T47D (cell line): ENCODE results near the gene MEIS1.

Experiments
- DNase-seq, 2 experiments: peaks; one replicate each; pipeline versions ENCODE4 v3.0.0 to v3.0.0-alpha.2; 2011 to 2012; ENCODE audit warnings: low read depth in 1 of 2, low spot score in 1 of 2
- JUND ChIP-seq: IDR thresholded peaks from 2 replicates; pipeline ENCODE4 v1.6.1; 2012; ENCODE audit warnings: low read depth
- in situ Hi-C: cut with HindIII; loops from 2 replicates; pipeline ENCODE4 v1.10.0; 2016; ENCODE audit warnings: low sequenced_read_pairs, low pct_unique_long_range_greater_than_20kb

MEIS1 gene

DNA sequence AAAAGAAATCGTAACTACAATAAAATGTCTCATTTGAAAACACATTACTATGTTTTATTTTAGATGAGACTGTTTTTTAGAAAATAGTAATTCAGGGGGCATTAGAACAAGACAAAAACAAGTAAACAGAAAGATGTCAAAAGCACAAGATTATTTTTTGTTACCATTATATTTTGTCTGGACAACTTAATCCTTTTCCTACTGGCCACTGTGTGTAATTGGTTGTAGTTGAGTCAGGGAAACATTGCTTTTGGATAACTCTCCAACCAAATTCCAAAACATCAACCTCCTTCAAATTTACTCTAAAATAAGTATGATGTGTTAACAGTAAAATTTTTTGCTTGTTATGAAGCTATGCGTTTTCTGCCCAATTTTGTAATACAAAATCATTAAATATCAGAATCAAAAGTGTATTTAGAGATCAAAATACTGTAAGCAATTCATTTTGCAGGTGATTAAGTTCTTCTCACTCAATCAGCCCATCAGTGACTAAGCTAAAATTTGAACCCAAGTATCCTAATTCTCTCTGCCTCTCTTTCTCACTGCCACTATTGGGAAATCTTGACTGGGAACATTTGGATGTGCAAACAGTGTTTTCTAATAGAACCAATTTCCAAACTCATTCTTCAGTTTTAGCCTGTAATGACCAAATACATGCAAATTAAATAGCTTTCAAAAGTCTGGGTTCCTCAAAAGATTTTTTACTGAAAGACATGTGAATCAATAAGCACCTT lies 11.4 kb upstream of the MEIS1 start:
- DNase-seq, result no peak
- in situ Hi-C loops, result no loop called here
- TF ChIP-seq JUND, result no peak

DNA sequence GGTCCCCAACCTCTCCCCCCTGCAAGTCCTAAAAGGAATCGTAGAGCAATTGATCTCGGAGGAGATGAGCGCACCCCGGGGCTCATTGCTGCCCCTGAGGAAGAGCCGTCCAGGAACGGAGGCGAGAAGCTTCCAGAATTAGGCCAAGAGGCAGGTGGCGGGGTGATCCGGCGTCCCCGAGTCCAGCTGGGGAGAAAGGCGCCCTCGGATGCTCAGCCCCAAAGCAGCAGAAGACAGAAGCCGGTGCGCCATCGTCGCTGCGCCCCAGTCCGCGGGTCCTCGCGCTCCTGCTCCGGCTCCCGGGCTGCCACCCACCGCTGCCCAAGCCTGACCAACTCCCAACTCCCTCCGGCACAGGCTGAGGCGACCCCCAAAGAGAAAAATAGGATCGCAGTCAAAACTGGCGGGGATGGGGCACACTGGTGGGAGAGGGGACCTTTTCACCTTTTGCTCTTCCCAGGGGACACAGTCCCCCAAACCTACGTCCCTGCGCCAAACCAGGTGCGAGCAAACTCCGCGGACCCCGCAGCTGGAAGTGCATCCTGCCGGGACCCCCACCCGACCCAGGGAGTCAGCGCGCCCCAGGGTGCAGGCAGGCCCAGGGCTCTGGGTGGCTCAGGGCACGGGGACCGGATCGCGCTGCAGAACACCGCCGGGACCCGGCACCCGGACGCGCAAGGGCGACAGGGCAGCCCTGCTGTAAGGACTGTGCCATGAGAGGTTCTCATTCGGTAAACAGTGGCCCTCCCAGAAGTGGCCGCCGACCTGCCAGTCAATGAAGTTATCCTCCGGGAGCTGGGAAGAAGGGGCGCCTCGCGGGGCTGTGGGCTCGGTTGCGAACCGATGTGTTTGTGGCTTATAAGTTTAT lies 8.4 kb upstream of the MEIS1 start:
- in situ Hi-C loops, result no loop called here
- DNase-seq, result no peak
- TF ChIP-seq JUND, result no peak

DNA sequence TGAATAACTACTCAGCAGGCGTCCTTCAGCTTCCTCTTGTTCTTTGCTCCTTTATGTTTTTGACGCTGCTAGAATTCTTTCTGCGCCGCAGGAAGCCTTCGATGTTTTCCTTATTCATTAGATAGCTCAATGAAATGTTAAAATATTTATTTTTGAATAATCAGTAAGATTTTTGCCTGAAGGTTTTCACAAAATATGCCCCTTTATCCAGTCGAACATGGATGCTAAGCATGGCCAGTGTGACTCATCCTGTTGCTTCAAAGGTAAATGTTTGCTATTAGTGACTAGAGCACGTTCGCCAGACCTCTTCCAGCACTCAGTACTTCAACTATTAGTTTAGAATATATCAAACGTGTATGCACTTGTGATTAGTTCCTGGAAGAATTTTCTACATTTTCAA lies 7.6 kb upstream of the MEIS1 start:
- no peak for TF ChIP-seq JUND
- in situ Hi-C loops, result no loop called here
- peak in 1 of 2 experiments; percentile 3 for DNase-seq

DNA sequence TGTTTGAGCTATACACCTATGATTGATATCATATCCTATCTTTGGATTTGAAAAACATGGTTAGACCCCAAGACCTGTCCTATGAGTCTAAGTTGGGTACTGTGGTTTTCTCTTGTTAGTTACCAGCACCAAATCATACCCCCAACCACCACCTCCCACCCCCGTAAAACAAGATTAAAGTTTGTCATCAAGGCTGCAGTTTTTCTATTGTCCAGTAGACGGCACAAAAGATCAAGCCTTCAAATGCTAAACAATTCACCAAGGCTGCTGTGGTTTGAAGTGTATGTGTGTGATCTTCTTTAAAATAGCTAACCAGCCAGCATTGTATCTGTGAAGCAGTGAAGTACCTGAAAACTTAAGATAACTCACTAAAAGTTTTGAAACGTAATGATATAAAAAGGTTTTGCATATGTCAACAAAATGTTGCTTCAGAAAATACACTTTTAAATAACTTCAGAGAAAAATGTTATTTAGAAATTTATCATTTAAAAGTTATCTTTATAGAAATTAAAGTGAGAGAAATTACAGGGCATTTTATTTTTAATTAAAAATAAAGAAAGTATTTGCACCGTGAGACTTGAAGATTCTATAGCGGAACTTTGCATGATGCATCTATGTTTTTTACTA lies 5.8 kb upstream of the MEIS1 start:
- DNase-seq, result peak; percentile 36 to 67
- in situ Hi-C loops, result no loop called here
- TF ChIP-seq JUND, result no peak

DNA sequence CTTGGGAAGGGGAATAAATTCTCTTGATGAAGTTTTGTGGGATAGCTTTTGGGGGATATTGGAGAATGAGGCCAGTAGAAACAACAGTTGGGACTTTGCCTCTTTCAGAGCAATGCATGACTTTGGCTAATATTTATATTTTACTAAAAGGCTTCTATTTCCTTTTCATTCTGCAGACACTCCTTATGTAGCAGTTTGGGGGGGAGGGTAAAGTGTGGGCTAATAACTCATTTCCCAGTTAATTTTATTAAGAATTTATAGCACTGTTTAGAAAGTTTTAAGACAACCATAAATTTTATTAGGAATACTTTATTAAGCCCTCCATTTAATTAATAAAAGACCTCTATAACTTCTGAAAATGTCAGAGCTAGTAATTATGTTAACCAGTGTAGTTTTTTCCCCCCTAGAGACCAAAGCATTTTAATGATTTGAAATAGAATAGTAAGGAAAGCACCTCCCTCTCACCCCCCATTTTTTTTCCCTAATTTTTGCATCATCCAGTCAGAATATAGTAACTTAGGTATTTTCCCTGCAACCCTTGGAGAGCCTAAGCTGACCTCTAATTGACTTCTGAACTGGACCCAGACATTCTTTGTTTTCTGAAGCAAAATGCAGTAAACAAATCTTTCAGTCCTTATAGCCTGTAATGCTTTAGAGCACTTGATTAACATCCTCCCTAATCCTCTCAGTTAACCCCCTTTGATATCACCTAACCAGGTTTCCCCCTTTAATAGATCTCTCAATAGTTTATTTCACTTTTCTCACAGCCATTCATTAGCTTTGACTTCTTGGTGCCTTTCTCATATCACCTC lies 5.0 kb upstream of the MEIS1 start:
- in situ Hi-C loops, result no loop called here
- no peak for DNase-seq
- TF ChIP-seq JUND, result no peak

DNA sequence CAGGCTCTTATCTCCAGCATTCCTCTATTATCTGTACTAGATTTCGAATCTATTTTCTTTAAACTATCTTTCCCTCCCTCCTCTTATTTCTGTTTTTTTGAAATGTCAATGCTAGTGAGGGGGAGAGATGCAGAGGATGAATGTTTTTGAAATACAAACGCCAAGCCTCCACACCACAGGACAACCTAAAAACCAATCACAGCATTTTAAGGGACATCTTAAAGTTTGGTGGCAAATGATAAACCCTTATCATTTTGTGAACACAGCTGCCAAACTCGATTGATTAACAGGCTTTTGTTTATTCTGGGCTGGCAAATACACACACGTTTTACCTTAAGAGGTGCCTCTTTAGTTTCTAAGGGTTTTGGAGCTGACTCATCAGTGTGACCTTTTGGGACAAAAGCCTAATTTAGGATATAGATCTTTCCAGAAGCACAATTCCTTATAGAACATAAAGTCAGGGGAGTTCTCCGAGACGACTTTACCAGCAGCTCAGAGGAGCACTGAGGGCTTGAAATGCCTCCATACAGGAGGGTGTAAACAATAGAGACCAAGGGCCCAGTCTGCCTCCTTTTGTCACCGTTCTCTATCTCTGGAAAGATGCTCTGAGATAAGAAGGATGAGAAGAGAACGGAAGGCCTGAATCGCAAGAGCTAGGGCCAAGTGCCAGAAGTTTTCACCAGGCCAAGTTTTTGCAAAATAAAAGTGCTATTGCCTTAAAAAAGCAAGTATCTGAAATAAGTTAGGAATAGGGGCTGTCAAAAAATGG lies 4.2 kb upstream of the MEIS1 start:
- in situ Hi-C loops, result no loop called here
- TF ChIP-seq JUND, result no peak
- no peak for DNase-seq

DNA sequence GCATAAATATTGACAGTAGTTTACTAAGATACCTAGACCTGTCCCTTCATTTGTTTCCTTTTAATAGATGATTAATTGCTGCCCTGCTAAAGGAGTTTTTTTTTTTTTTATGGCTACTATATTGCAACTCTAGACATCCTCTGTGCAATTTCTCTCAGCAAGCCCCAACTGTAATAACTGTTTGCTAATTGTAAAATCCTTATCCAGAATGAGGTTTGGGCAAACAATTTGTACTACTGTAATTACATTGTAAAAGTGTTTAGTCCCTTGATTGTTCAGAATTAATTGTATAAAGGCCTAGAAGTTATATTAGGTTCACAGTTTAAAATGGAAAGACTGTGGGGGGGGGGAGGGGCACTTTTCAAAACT lies 3.7 kb upstream of the MEIS1 start:
- in situ Hi-C loops, result no loop called here
- TF ChIP-seq JUND, result no peak
- no peak for DNase-seq

DNA sequence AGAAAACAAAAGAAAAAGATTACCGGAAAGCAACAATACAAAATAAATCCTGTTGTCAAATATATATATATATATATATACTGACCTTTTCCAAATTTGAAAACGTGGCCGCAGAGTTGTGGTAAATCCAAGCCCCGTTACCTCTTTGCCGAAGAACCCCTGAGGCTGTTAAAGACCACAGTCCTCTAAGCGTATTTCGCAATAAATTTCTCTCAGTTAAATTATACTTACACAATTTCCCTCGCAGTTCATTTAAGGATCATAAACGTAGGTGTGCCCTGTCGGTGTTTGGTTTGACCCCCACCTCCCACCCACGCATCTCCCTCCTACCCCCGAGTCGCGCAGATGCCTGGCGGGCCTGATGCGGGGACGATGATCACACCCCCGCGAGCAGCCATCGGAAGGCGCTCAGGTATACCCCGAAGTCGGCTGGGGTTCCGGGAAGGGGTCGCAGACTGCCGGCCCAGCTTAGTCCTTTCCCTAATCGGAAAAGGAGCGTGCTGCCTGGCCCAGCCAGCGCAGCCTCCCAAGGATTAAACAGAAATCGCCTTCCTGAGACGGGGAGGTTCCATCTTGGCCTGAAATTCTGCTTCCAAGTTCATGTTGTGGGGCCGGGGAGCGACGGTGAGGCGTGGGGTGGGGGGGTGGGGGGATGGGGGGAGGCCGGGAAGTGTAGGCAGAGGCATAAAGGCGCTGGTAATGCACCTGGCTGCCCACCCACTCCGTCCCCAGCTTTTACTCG lies 2.9 kb upstream of the MEIS1 start:
- DNase-seq, result no peak
- no peak for TF ChIP-seq JUND
- in situ Hi-C loops, result no loop called here

DNA sequence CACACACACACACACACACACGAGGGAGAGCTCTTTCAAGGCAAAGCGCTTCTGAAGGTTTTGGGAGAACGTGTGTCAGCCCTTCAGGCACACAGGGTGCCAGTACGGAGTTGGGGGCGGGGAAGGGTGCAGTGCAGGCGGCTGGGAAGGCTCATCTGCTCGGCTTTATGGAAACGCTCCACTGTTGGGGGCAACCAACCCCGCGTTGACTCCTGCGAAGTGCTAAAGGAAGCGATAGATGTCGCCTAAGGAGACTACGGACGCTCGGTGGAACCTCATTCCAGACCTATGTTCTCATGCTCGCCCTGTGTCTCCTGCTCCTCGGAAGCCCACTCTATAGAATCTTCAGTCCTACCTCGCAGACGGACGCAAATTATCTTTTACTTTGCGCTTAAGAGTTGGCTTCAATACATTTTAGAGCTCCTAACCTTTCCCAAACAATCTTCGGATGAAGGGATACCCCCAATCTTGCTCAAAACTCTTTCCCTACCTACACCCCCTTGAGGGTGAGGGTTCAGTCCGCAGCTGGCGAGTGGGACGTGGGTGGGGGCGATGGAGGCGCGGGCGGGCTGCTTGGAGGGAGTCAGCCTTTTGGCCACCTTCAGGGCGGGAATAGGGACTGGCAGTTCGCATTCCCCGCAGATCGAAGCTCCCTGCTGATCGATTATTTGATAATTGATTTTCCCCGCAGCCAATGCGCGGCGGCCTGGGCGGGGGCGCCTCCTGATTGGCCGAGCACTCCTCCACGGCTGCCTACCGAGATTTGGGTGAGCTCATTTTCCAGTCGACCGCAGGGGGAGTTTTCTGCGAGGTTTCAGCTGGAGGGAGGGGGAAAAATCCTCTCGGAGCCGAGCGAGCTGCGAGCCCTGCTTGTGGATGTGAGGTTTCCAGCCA lies 1.9 kb upstream of the MEIS1 start:
- TF ChIP-seq JUND, result no peak
- DNase-seq, result peak; percentile 88 to 96
- in situ Hi-C loops, result no loop called here

DNA sequence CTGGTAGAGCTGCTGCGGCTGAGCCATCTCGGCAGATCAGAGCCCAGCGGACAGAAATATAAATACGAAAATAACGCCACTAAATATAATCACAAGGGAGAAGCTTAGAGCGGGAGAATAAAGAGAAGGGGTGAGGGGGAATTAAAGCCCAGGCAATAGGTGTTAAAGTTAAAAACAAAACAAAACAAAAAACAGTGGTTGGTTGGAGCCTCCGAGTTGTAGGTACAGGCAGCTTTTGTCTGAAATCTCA lies 1.3 kb upstream of the MEIS1 start:
- no peak for TF ChIP-seq JUND
- DNase-seq, result no peak
- in situ Hi-C loops, result no loop called here
